ENCODE results near the gene MAP2K2.

The MAP2K2 gene

GRCh38 chr19:4077007-4077374, 46.9 kb downstream of the MAP2K2 start:
- no peak overlapping the region for H3K4me3 ChIP-seq
- TF ChIP-seq, protein P1, sequence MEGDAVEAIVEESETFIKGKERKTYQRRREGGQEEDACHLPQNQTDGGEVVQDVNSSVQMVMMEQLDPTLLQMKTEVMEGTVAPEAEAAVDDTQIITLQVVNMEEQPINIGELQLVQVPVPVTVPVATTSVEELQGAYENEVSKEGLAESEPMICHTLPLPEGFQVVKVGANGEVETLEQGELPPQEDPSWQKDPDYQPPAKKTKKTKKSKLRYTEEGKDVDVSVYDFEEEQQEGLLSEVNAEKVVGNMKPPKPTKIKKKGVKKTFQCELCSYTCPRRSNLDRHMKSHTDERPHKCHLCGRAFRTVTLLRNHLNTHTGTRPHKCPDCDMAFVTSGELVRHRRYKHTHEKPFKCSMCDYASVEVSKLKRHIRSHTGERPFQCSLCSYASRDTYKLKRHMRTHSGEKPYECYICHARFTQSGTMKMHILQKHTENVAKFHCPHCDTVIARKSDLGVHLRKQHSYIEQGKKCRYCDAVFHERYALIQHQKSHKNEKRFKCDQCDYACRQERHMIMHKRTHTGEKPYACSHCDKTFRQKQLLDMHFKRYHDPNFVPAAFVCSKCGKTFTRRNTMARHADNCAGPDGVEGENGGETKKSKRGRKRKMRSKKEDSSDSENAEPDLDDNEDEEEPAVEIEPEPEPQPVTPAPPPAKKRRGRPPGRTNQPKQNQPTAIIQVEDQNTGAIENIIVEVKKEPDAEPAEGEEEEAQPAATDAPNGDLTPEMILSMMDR (IDR thresholded peaks at IDR 0.05): no peak
- peak overlapping the region in 1 of 2 donors; percentile 76 for H3K27ac ChIP-seq
- no peak for DNase-seq (ENCODE audit: low spot score)

DNA sequence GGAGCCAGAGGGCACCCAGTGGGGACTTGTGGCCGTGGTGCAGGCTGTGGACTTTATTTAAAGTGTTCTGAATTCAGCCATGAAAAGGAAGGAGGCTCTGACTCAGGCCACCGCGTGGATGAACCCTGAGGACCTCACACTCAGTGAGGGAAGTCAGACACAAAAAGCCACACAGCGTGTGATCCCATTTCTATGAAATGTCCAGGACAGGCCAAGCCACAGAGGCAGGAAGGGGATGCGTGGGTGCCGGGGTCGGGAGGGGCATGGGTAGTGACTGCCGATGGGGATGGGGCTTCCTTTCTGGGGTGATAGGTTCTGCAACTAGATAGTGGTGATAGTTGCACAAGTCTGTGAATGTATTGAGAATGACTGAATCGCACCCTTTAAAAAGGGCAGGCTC, 48.5 kb downstream of the MAP2K2 start:
- Histone ChIP-seq H3K4me3 (no peak overlapping the region), H3K27ac (no peak overlapping the region)
- no peak for DNase-seq (ENCODE audit: low spot score)
- TF ChIP-seq, protein P1 (IDR thresholded peaks at IDR 0.05): no peak

DNA sequence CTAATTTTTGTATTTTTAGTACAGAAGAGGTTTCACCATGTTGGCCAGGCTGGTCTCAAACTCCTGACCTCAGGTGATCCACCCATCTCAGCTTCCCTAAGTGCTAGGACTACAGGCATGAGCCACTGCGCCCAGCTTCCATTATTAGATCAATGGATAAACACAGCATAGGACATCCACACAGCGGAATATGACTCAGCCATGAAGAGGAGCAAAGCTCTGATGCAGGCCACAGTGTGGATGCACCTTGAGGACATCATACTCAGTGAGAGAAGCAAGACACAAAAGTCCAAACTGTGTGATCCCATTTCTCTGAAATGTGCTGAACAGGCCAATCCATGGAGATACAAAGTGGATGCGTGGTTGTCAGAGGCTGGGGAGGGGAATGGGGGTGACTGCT, 52.3 kb downstream of the MAP2K2 start:
- H3K27ac ChIP-seq: no peak overlapping the region
- no peak for DNase-seq (ENCODE audit: low spot score)
- H3K4me3 ChIP-seq: no peak overlapping the region
- TF ChIP-seq, protein P1 (IDR thresholded peaks at IDR 0.05): no peak

DNA sequence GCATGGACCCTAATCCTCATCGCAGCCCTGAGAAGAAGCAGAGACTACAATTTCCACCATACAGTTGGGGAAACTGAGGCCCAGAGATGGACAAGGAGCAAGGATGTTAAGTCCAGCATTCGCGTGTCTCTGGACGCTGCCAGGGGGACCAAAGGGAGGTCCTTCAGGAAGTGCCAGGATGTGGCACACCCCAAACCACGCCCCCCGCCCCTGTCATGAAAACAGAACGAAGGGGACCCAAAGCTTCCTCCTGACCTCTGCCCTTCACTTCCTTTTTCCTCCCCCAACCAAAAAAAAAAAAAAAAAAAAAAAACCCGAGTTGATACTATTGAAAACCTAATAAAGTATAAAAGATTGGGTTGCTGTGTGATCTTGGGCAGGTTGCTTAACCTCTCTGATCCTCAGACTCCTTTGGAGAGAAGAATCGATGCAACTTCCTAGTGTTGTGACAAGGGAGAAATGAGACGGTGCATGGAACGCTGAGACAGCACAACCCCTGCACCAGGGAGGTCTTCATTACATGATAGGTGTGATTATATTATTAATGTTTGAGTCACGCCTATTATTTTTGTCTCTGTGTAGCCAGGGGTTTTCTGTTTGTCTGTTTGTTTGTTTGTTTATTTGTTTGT, 54.5 kb downstream of the MAP2K2 start:
- DNase-seq (ENCODE audit: low spot score): no peak
- Histone ChIP-seq H3K27ac (no peak overlapping the region), H3K4me3 (no peak overlapping the region)
- TF ChIP-seq, protein P1 (IDR thresholded peaks at IDR 0.05): no peak

GRCh38 chr19:4068047-4068966, 55.6 kb downstream of the MAP2K2 start:
- peak overlapping the region; percentile 92 to 99 for H3K27ac ChIP-seq
- peak overlapping the region; percentile 100 for H3K4me3 ChIP-seq
- no peak for DNase-seq (ENCODE audit: low spot score)
- TF ChIP-seq, protein P1 (IDR thresholded peaks at IDR 0.05): no peak

GRCh38 chr19:4067396-4068046, 56.4 kb downstream of the MAP2K2 start:
- no peak for DNase-seq (ENCODE audit: low spot score)
- H3K4me3 ChIP-seq: peak overlapping the region; percentile 100
- peak overlapping the region; percentile 92 to 99 for H3K27ac ChIP-seq
- TF ChIP-seq, protein P1 (IDR thresholded peaks at IDR 0.05): no peak

All from coronary artery (tissue), 2 donors.